Pancreas (tissue), 10 donors: ENCODE measurements around the gene DHTKD1. TPM values are rescaled to one million over a fixed set of nuclear protein-coding genes. Genes with fewer than 3 reads are reported as not detected.
"Not testable (repeated sequence)": the region's sequence is repeated elsewhere in the genome, so short reads cannot be mapped to it uniquely, and the experiment has no call there.

Experiments used
- ATAC-seq, 4 donors: fragments of 200-7000 bp; cut with Tn5 transposase; one replicate each; pipeline versions ENCODE4 v1.8.0 to v1.9.1; 2020; ENCODE audit warnings: mild to moderate bottlenecking in 4 of 4, moderate library complexity in 4 of 4
- DNase-seq, 6 donors: peaks; one replicate each; pipeline ENCODE4 v3.0.0-alpha.2; 2020
- FAIRE-seq: peaks from 2 replicates; lab custom pipeline; 2012; peaks lifted over from hg19 to GRCh38; lab: Jason Lieb, UNC
- H3K27ac ChIP-seq, 4 donors: fragments of 200-600 bp; sonication (generic); 1 replicate in 3 of 4; 2 replicates in 1 of 4; pipeline versions ENCODE4 v1.5.0 to v1.8.0; 2020
- H3K27me3 ChIP-seq, 4 donors: fragments of 200-600 bp; one replicate each; pipeline ENCODE4 v1.8.0; 2021
- H3K36me3 ChIP-seq, 3 donors: fragments of 200-600 bp; sonication (generic) in 1 of 3; one replicate each; pipeline versions ENCODE4 v1.5.0 to v1.8.0; 2020 to 2021
- H3K4me1 ChIP-seq, 3 donors: fragments of 200-600 bp; one replicate each; pipeline ENCODE4 v1.8.0; 2021
- H3K4me3 ChIP-seq, 4 donors: fragments of 200-600 bp; sonication (generic) in 2 of 4; one replicate each; pipeline versions ENCODE4 v1.5.0 to v1.8.0; 2020 to 2021
- H3K9me3 ChIP-seq, 4 donors: fragments of 200-600 bp; one replicate each; pipeline ENCODE4 v1.8.0; 2021
- WGBS, 2 donors: extraction: QIAGEN DNeasy Blood & Tissue Kit; methylation state at CpG; one replicate each; pipeline ENCODE4 v1.1.7; 2013; 5-methylcytosine and 5-hydroxymethylcytosine counted together
- intact Hi-C, 3 donors: fragments of 100-400 bp; cut with DNase I; formaldehyde crosslinking; loops; one replicate each; pipeline versions ENCODE4 v1.11.1 to v1.14.2; 2022
- polyA plus RNA-seq, 2 donors: library from polyadenylated mRNA; stranded (reverse); fragments of 200-250 nt; gene quantifications; one replicate each; pipeline ENCODE4 v1.2.3, GENCODE V29; 2013
- total RNA-seq, 6 donors: library from RNA; stranded (reverse); fragmentation: NEBNext Ultra II Directional in 4 of 6; extraction: Animal tissue kit (Norgen Biotek cat#: 25700) in 4 of 6; gene quantifications; one replicate each; pipeline versions ENCODE4 v1.2.1 to v1.2.4, GENCODE V29; 2021 to 2023
- TF ChIP-seq, protein P1 (sequence below), 4 donors: fragments of 200-600 bp; sonication (generic) in 3 of 4; IDR thresholded peaks; one replicate each; pipeline versions ENCODE4 v1.5.0 to v1.8.0; 2021; ENCODE audit warnings: antibody characterized with exemption in 4 of 4
- donor health status: healthy with polysubstance abuse.
- donor health status: DM: no; HTN: no; CAD: no; lungs with moderate emphysema.
- donor health status: DM: no; HTN: no; CAD: no.
- donor health status: control.
- donor health status: control.
- donor health status: Bipolar disorder and iron deficiency.
- donor health status: DM: yes; HTN: yes; CAD: no.
- donor health status: DM: no; HTN: no; CAD: no.
- donor health status: DM: no; HTN: no; CAD: no.
- donor health status: DM: yes; HTN: yes; CAD: no.

DHTKD1 gene
- total and polyA plus RNA-seq, 8 donors = 9.6 to 25.1 (median 20.6) TPM

DNA sequence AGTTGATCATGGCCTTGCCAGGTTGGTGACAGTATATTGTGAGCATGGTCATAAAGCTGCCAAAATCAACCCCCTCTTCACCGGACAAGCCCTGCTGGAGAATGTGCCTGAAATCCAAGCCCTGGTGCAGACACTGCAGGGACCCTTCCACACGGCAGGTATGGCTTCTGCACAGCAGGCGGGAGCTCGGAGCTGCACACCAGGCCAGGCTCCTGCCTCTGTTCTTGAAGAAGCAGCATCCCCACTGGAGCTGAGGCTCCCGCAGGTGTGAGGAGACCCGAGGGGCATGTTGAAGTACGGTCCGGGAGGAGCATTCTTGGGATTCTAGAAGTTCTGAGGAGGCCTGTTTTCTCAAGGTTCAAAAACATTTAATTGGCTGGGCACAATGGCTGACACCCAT, 12.7 kb downstream of the DHTKD1 start:
- TF ChIP-seq, protein P1, sequence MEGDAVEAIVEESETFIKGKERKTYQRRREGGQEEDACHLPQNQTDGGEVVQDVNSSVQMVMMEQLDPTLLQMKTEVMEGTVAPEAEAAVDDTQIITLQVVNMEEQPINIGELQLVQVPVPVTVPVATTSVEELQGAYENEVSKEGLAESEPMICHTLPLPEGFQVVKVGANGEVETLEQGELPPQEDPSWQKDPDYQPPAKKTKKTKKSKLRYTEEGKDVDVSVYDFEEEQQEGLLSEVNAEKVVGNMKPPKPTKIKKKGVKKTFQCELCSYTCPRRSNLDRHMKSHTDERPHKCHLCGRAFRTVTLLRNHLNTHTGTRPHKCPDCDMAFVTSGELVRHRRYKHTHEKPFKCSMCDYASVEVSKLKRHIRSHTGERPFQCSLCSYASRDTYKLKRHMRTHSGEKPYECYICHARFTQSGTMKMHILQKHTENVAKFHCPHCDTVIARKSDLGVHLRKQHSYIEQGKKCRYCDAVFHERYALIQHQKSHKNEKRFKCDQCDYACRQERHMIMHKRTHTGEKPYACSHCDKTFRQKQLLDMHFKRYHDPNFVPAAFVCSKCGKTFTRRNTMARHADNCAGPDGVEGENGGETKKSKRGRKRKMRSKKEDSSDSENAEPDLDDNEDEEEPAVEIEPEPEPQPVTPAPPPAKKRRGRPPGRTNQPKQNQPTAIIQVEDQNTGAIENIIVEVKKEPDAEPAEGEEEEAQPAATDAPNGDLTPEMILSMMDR (IDR thresholded peaks at IDR 0.05) = no peak

DNA sequence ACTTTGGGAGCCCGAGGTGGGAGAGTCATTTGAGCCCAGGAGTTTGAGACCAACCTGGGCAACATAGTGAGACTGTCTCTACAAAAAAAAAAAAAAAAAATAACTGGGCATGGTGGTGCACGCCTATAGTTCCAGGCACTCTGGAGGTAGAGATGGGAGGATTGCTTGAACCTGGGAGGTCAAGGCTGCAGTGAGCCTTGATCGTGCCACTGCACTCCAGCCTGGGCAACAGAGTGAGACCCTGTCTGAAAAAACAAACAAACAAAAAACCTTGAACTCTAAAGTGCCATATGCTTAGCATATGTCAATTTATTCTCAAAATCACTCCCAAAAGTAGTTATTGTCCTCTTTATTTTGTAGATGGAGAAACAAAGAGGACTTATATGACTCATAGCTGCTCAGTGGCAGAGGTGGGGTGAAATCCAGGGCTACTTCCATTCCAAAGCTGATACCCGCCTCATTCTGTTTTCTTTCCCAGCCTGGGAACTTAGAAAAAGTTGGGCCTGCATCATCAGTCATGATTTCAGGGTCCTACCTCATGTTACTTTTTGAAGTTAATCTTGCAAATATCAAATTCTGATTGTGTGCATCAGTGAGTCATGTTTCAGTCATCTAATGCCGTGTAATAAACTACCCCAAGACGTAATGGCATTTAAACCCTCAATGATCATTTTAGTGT, 13.3 kb downstream of the DHTKD1 start:
- Histone ChIP-seq H3K27me3 (no peaks in the 10 kb centered on the region), H3K36me3 (peaks cover 0 to 19% (median 5%) of the 10 kb centered on the region in 3 donors), H3K4me1 (no peaks in the 10 kb centered on the region), H3K4me3 (no peak overlapping the region), H3K9me3 (no peaks in the 10 kb centered on the region), H3K27ac (no peak overlapping the region)
- TF ChIP-seq, protein P1 (IDR thresholded peaks at IDR 0.05) = no peak
- intact Hi-C loops = no loop called here
- ATAC-seq = no peak
- no peak for FAIRE-seq
- DNase-seq = no peak
- WGBS, 2 donors = 76 to 90% methylated on average over 6 of the region's 6 CpGs

More for the DNA sequence above, 12.7 kb downstream of the DHTKD1 start:
- 84 to 98% methylated on average over 8 of the region's 8 CpGs for WGBS, 2 donors
- Histone ChIP-seq H3K4me3 (no peak overlapping the region), H3K27me3 (no peaks in the 10 kb centered on the region), H3K27ac (no peak overlapping the region), H3K9me3 (no peaks in the 10 kb centered on the region), H3K36me3 (peaks cover 0 to 14% (median 4%) of the 10 kb centered on the region in 3 donors), H3K4me1 (no peaks in the 10 kb centered on the region)
- ATAC-seq (no peak), DNase-seq (no peak), FAIRE-seq (no peak)
- intact Hi-C loops = no loop called here

DNA sequence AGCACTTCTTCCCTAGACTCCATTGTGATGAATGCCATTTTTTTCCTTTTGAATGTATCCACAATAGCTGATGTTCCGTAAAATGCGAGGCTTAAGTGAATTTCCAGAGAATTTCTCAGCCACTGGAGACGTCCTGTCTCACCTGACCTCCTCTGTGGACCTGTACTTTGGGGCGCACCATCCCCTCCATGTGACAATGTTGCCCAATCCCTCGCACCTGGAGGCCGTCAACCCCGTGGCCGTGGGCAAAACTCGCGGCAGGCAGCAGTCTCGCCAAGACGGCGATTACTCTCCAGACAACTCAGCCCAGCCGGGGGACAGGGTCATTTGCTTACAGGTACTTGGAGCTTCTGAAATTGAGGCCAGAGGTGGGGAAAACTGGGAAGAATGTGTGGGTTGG, 20.2 kb downstream of the DHTKD1 start:
- TF ChIP-seq, protein P1 (IDR thresholded peaks at IDR 0.05) = no peak
- H3K27ac ChIP-seq = no peak overlapping the region
- no peak overlapping the region for H3K4me3 ChIP-seq
- ATAC-seq (no peak), DNase-seq (peak in 1 of 6 donors; percentile 49), FAIRE-seq (no peak)
- WGBS, 2 donors = 95% methylated on average over 14 of the region's 14 CpGs
- H3K9me3 ChIP-seq = no peaks in the 10 kb centered on the region
- no peaks in the 10 kb centered on the region for H3K27me3 ChIP-seq
- H3K36me3 ChIP-seq = peaks cover 0 to 42% (median 8%) of the 10 kb centered on the region in 3 donors
- no peaks in the 10 kb centered on the region for H3K4me1 ChIP-seq
- intact Hi-C loops = no loop called here

DNA sequence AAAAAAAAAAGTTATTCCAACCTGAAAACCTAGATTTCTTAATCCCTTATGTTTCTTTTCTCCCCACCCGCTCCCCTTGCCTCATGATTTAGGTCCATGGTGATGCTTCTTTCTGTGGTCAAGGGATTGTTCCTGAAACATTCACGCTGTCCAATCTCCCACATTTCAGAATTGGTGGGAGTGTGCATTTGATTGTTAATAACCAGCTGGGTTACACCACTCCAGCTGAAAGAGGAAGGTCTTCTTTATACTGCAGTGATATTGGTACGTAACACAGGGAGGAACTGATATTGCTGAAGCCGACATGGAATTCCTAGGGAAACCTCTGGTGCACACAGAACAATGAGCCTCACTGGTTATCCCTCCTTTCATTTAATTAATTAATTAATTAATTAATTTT, 22.7 kb downstream of the DHTKD1 start:
- no peak overlapping the region for H3K27ac ChIP-seq
- intact Hi-C loops = no loop called here
- no peak for FAIRE-seq
- H3K36me3 ChIP-seq = peaks cover 0 to 38% (median 5%) of the 10 kb centered on the region in 3 donors
- no peak overlapping the region for H3K4me3 ChIP-seq
- no peak for DNase-seq
- no peaks in the 10 kb centered on the region for H3K9me3 ChIP-seq
- no peaks in the 10 kb centered on the region for H3K4me1 ChIP-seq
- 97 to 98% methylated on average over 4 of the region's 4 CpGs for WGBS, 2 donors
- TF ChIP-seq, protein P1 (IDR thresholded peaks at IDR 0.05) = no peak
- no peaks in the 10 kb centered on the region for H3K27me3 ChIP-seq
- no peak for ATAC-seq

DNA sequence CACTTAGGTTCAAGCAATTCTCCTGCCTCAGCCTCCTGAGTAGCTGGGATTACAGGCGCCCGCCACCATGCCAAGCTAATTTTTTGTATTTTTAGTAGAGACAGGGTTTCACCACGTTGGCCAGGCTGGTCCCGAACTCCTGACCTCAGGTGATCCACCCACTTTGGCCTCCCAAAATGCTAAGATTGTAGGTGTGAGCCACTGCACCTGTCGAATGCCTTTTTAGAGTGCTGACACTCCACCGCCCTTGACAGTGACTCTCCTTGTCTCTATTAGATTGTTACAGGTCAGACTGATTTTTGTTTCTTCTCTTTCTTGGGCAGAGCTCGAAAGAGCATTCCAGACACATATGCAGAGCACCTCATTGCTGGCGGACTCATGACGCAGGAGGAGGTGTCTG, 28.6 kb downstream of the DHTKD1 start:
- H3K9me3 ChIP-seq, FAIRE-seq, intact Hi-C loops, H3K4me1 ChIP-seq, H3K27ac ChIP-seq, H3K27me3 ChIP-seq, ATAC-seq, DNase-seq, H3K4me3 ChIP-seq: not testable (repeated sequence)
- WGBS, 2 donors = 90% methylated on average over 9 of the region's 9 CpGs
- peaks cover 0 to 44% (median 0%) of the 10 kb centered on the region in 3 donors for H3K36me3 ChIP-seq
